GM12865 (cell line): ENCODE measurements around the gene SCAPER.
"Not testable (repeated sequence)": the region's sequence is repeated elsewhere in the genome, so short reads cannot be mapped to it uniquely, and the experiment has no call there.

Source experiments
- DNase-seq: peaks from one replicate; pipeline ENCODE4 v3.0.0; 2010; ENCODE audit warnings: low read depth
- H3K4me3 ChIP-seq: 2 replicates; pipeline ENCODE4 v1.5.1; 2011; ENCODE audit warnings: mild to moderate bottlenecking, low read depth, low read length, control low read depth
- TF ChIP-seq, protein P1 (sequence below): IDR thresholded peaks from 2 replicates; pipeline ENCODE4 v1.5.1; 2011; ENCODE audit warnings: low read length, control low read depth, low read depth, inconsistent platforms; ENCODE audit not compliant: insufficient read depth; ENCODE audit errors: missing control alignments

SCAPER gene

DNA sequence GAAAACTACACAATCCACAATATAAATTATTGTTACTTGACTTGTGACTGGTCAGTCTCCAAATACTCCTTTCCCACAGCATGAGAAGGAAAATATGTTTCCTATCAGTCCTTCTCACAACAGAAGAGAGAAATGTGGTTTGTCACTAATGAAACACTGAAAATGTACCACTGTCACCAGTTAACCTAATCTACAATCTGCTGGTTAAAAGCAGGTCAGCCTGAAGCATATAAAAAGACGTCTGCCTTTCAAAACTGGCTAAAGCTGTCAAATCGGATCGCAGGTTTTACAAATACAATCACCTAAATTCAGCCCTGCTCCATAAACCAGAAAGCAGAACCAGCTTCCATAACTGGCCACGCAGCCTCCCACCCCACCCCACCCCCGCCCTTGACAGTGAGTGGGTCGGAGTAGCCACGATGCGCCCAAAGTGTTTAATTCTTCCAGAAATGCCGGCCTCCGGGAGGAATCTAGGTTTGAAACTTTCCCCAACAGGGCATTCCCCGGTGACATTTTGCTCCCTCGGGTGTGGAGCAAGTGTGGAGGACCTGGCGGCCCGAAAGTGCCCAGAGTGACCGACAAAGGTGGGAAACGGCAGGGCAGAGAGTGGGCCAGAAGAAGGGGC is 594.6 kb downstream of the SCAPER start:
- peak overlapping the region; percentile 73 for H3K4me3 ChIP-seq
- DNase-seq, result peak; percentile 33
- TF ChIP-seq, protein P1, sequence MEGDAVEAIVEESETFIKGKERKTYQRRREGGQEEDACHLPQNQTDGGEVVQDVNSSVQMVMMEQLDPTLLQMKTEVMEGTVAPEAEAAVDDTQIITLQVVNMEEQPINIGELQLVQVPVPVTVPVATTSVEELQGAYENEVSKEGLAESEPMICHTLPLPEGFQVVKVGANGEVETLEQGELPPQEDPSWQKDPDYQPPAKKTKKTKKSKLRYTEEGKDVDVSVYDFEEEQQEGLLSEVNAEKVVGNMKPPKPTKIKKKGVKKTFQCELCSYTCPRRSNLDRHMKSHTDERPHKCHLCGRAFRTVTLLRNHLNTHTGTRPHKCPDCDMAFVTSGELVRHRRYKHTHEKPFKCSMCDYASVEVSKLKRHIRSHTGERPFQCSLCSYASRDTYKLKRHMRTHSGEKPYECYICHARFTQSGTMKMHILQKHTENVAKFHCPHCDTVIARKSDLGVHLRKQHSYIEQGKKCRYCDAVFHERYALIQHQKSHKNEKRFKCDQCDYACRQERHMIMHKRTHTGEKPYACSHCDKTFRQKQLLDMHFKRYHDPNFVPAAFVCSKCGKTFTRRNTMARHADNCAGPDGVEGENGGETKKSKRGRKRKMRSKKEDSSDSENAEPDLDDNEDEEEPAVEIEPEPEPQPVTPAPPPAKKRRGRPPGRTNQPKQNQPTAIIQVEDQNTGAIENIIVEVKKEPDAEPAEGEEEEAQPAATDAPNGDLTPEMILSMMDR, result no peak

DNA sequence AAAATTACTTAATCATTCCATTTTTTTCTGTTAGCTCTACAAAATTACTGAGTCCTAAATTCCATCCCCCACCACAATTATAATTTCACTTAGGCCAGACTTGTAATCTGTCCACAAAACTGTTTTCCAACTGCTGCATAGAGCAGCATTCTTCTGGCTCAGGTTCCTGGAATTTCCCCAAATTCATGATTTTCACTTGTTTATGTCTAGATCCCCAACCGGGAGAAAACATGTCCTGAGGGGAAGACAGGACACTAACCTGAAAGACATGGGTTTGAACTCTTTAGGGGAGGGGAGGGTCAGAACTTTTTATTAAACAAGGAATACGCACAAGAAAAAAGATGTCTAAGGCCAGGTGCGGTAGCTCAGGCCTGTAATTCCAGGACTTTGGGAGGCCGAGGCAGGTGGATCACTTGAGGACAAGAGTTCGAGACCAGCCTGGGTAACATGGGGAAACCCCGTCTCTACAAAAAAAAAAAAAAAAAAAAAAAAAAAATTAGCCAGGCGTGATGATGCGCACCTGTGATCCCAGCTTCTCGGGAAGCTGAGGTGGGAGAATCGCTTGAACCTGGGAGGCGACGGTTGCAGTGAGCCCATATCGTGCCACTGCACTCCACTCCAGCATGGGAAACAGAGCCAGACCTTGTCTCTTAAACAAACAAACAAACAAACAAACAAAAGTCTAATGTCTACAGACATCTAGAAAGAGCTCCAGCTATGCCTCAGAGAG is 595.4 kb downstream of the SCAPER start:
- H3K4me3 ChIP-seq, result peak overlapping the region; percentile 73
- no peak for DNase-seq
- TF ChIP-seq, protein P1, result no peak

DNA sequence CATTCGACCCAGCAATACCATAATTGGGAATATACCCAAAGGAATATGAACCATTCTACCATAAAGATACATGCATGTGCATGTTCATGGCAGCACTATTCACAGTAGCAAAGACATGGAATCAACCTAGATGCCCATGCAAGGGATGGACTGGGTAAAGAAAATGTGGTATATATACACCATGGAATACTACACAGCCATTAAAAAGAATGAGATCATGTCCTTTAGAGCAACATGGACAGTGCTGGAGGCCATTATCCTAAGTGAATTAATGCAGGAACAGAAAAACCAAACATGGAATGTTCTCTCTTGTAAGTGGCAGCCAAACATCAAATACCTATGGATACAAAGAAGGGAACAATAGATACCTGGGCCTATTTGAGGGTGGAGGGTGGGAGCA is 601.2 kb downstream of the SCAPER start:
- TF ChIP-seq, protein P1, result no peak
- H3K4me3 ChIP-seq, result no peak overlapping the region
- DNase-seq, result no peak

DNA sequence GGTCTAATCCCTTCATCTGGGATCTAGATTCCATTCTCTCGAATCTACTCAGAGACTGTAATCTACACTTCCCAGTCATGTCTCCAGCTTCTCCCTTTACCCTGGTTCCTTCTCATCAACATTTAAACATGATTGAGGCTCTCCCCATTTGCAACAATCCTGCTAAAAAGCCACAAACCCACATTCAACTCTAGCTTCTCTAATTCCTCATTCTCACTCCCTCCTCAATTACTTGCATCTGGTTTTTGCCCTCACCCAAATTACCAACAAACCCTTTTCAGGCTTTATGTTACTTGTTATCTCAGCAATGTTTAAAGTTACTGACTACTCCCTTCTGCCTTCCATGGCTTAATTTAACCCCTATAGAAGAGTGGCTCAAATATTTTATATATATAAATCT is 605.4 kb downstream of the SCAPER start:
- no peak for DNase-seq
- H3K4me3 ChIP-seq, result no peak overlapping the region
- TF ChIP-seq, protein P1, result no peak

DNA sequence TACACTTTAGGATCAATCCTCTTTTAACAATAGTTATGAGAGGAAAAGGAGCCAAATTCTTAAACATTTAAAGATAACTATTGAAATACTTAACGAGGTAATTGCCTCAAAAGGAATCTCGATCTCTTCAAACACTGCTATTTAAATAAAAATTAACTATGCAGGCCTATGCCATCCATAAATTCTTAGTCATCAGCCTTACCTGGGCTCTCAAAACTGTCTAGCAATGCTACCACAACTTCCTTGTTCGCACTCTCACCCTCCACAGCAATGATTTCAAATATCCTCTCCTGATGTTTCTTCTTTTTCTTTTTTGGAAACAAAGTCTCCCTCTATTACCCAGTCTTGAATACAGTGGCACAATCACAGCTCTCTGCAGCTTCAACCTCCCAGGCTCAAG is 606.2 kb downstream of the SCAPER start:
- no peak for DNase-seq
- TF ChIP-seq, protein P1, result no peak
- H3K4me3 ChIP-seq, result no peak overlapping the region

DNA sequence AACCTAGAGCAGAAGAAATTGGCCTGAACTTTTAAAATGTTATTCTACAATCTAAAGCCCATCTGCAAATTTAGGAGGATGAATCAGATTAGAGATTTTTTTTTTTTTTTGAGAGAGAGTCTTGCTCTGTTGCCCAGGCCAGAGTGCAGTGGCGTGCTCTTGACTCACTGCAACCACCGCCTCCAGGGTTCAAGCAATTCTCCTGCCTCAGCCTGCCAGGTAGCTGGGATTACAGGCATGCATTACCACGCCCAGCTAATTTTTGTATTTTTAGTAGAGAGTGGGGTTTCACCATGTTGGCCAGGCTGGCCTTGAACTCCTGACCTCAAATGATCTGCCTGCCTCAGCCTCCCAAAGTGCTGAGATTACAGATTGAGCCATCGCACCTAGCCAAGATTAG is 607.2 kb downstream of the SCAPER start:
- not testable (repeated sequence) for DNase-seq, H3K4me3 ChIP-seq
